ENCODE measurements around the gene CCDC87.

CCDC87 gene

DNA sequence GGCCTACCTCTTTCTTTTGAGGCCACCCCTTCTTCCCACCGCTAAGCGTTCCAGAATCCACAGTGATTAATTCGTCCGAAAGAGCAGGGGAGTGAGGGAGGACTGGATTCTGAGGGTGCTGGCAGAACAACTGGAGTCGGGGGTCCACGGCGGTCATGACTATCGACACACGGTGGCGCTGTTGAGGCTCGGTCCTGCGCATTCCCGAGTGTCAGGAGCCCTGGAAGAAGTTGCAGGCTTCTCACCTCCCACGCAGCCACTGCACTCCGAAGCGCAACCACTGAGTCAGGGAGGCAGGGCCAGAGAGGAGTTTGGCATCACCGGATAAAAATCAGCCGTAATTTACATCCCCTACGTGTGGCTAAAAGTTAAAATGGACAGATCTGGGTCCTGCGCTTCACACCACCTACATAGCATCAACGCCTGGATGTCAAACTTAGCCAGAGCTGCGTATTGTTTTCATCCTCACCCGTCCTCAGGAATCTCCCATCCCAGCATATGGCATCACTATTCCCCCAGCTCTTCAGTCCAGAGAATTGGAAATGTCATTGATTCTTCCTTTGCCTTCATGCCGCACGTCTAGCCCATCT lies 13.8 kb downstream of the CCDC87 start:
- Mint-ChIP-seq H3K36me3 (ENCODE audit: low read depth) (no peaks in the 10 kb centered on the region), H3K27me3 (ENCODE audit: low read depth) (peaks cover 14% of the 10 kb centered on the region), H3K9me3 (peaks cover 12% of the 10 kb centered on the region), H3K27ac (no peak overlapping the region), H3K4me1 (ENCODE audit: low read depth) (peaks cover 9% of the 10 kb centered on the region), H3K4me3 (no peak overlapping the region)

- no peaks in the 10 kb centered on the region for H3K36me3 Mint-ChIP-seq (ENCODE audit: low read depth)
Observed at GRCh38 chr11:66570850-66571180, 22.0 kb downstream of the CCDC87 start.

GRCh38 chr11:66570079-66570849 lies 22.6 kb downstream of the CCDC87 start:
- peaks cover 39% of the 10 kb centered on the region for H3K27me3 Mint-ChIP-seq (ENCODE audit: low read depth)
- no peaks in the 10 kb centered on the region for H3K9me3 Mint-ChIP-seq
- H3K4me3 Mint-ChIP-seq: no peak overlapping the region
- H3K27ac Mint-ChIP-seq: no peak overlapping the region
- H3K4me1 Mint-ChIP-seq (ENCODE audit: low read depth): peaks cover 3% of the 10 kb centered on the region
- no peaks in the 10 kb centered on the region for H3K36me3 Mint-ChIP-seq (ENCODE audit: low read depth)

More at GRCh38 chr11:66570850-66571180, 22.0 kb downstream of the CCDC87 start:
- peaks cover 3% of the 10 kb centered on the region for H3K4me1 Mint-ChIP-seq (ENCODE audit: low read depth)
- H3K9me3 Mint-ChIP-seq: no peaks in the 10 kb centered on the region
- H3K27me3 Mint-ChIP-seq (ENCODE audit: low read depth): peaks cover 39% of the 10 kb centered on the region
- no peak overlapping the region for H3K27ac Mint-ChIP-seq
- H3K4me3 Mint-ChIP-seq: no peak overlapping the region

DNA sequence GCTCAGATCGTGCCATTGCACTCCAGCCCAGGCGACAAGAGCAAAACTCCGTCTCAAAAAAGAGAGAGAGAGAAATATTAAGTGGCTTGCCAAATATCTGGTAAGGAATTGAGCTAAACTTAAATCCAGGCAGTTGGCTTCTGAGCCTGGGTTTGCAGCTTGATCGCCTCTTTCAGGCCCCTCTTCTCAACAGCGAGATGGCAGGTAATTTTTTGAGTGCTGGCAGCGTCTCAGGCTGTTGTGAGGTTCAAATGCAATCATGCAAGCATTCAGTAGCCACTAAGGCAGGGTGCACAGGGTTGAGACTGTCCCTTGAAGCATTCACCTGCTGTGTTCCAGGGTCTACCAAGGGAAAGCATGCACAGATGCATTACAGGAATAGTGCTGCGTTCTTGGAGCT lies 23.8 kb downstream of the CCDC87 start:
- Mint-ChIP-seq H3K27ac (no peak overlapping the region), H3K9me3 (no peaks in the 10 kb centered on the region), H3K4me1 (ENCODE audit: low read depth) (peaks cover 3% of the 10 kb centered on the region), H3K36me3 (ENCODE audit: low read depth) (no peaks in the 10 kb centered on the region), H3K27me3 (ENCODE audit: low read depth) (peaks cover 32% of the 10 kb centered on the region), H3K4me3 (no peak overlapping the region)

DNA sequence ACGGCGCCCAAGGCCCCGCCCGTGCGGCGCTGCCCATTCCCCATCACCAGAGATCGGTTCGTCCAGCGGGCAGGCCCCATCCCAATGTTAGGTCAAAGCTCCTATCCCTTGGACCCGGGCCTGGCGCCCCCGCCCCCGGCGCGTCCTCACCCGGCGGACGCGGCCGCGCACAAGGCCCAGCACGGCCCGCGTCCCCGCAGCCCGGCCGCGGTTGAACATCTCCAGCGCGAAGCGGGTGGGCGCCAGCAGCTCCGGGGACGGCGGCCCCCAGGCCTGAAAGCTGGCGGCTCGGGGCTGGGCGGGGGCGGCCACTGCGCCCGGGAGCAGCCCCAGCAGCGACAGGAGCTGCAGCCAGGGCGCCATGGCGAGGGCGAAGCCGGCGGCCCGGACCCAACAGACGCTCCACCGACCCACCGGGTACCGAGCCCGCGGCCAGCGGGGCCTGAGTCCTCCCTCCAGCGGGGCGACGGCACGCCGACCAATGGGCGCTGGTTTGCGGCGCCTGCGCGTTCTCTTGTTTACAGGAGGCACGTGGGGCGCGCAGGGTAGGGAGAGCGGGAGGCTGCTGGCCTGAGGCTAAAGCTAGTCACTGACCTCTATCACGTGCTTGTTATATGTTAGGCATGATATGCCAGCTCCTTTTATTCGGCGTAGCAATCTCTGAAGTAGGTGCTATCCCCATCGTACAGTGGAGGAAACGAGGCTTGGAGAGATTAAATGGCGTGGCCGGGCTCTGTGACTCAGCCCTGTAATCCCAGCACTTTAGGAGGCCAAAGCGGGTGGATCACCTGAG lies 24.5 kb downstream of the CCDC87 start, which contains the start of gene CTSF:
Gene CTSF, minus strand, starts transcription at position 483 of the 793 bp plus-strand sequence. Its CDS starts 120 bp downstream, at position 363.
- H3K9me3 Mint-ChIP-seq: no peaks in the 10 kb centered on the region
- peaks cover 26% of the 10 kb centered on the region for H3K27me3 Mint-ChIP-seq (ENCODE audit: low read depth)
- peak within 1 kb of the TSS; percentile 56 for H3K4me3 Mint-ChIP-seq
- H3K27ac Mint-ChIP-seq: no peak within 1 kb of the TSS
- H3K4me1 Mint-ChIP-seq (ENCODE audit: low read depth): peaks cover 3% of the 10 kb centered on the region
- no peaks in the 10 kb centered on the region for H3K36me3 Mint-ChIP-seq (ENCODE audit: low read depth)

- no peaks in the 10 kb centered on the region for H3K36me3 Mint-ChIP-seq (ENCODE audit: low read depth)
- H3K27ac Mint-ChIP-seq: no peak overlapping the region
Observed at GRCh38 chr11:66567787-66568123, 25.1 kb downstream of the CCDC87 start.

DNA sequence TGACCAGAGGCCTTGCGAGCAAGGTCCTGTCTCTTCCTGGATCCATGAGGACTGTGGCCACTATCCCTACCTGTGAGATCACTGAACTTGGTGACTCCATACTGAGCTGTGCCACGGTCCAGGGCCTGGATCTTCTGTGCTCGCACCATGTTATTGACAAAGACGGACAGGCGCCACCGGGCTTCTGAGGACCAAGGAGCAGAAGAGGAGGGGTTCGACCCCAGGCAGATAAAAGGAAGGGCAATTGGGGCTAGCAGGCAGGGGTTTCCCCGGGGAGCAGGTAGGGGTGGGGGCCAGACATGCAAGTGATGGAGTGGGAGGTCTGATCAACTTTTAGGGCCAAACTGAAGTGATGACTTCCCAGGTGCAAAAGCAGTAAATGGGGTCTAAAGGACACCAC lies 26.6 kb downstream of the CCDC87 start:
- H3K4me3 Mint-ChIP-seq: peak overlapping the region; percentile 12
- H3K27ac Mint-ChIP-seq: no peak overlapping the region
- peaks cover 3% of the 10 kb centered on the region for H3K4me1 Mint-ChIP-seq (ENCODE audit: low read depth)
- H3K36me3 Mint-ChIP-seq (ENCODE audit: low read depth): no peaks in the 10 kb centered on the region
- no peaks in the 10 kb centered on the region for H3K9me3 Mint-ChIP-seq
- peaks cover 26% of the 10 kb centered on the region for H3K27me3 Mint-ChIP-seq (ENCODE audit: low read depth)

More at GRCh38 chr11:66567787-66568123, 25.1 kb downstream of the CCDC87 start:
- Mint-ChIP-seq H3K9me3 (no peaks in the 10 kb centered on the region), H3K4me1 (ENCODE audit: low read depth) (peaks cover 3% of the 10 kb centered on the region), H3K27me3 (ENCODE audit: low read depth) (peaks cover 26% of the 10 kb centered on the region), H3K4me3 (peak overlapping the region; percentile 53)

DNA sequence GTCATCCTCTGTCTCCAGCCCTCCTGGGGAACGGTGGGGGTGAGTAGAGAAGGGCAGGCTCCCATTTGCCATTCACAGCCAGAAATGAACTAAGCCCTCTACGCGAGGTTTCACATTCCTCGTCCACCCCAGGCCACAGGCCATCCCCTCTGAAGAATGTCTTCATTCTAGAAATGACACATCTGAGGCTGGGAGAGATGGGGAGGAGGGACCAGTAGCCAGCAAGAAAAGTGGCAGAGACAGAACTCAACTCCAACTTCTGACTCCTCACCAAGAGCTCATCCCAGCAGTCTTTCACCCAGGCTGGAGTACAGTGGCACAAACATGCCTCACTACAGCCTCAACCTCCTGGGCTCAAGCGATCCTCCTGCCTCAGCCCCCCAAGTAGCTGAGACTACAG lies 27.9 kb downstream of the CCDC87 start:
- no peak overlapping the region for H3K27ac Mint-ChIP-seq
- H3K27me3 Mint-ChIP-seq (ENCODE audit: low read depth): peaks cover 21% of the 10 kb centered on the region
- H3K4me1 Mint-ChIP-seq (ENCODE audit: low read depth): peaks cover 3% of the 10 kb centered on the region
- H3K4me3 Mint-ChIP-seq: no peak overlapping the region
- H3K36me3 Mint-ChIP-seq (ENCODE audit: low read depth): no peaks in the 10 kb centered on the region
- no peaks in the 10 kb centered on the region for H3K9me3 Mint-ChIP-seq

DNA sequence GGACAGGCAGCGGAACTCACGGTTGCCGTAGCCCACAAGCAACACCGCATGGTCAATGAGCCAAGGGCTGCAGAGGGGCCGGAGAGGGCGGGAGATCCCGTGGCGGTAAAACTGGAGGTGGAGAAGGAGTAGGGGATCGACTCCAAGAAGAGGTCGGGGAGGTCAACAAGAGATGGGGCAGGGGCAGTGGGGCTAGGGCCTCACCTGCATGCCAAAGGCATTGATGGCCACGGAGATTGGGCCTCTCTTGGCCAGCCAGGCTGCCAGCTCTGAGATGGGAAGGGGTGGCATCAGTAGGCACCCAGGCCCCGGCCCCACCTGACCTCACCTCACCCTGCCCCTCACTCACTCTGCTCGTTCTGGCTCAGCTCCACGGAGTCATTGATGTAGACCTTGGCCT lies 28.3 kb downstream of the CCDC87 start:
- Mint-ChIP-seq H3K4me1 (ENCODE audit: low read depth) (peaks cover 3% of the 10 kb centered on the region), H3K27ac (no peak overlapping the region), H3K36me3 (ENCODE audit: low read depth) (no peaks in the 10 kb centered on the region), H3K27me3 (ENCODE audit: low read depth) (peaks cover 19% of the 10 kb centered on the region), H3K9me3 (no peaks in the 10 kb centered on the region), H3K4me3 (no peak overlapping the region)

DNA sequence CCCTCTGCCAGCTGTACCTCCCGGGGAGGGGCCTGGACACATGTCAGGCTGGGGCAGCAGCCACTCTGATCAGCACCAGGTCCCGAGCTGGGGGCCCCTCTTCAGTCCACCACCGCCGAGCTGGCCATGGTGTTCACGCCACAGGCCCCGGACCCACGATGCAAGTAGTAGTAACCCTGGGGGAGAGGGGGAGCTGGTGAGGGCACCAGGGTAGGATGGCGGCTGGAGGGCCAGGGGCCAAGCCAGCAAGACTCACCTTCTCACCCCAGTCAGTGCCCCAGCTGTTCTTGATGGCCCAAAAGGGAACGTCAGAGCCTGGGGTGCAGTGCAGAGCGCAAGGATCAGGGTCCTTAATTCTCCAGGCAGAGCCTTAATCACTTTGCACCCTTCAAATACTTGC lies 29.0 kb downstream of the CCDC87 start:
- Mint-ChIP-seq H3K4me1 (ENCODE audit: low read depth) (peaks cover 3% of the 10 kb centered on the region), H3K27ac (no peak overlapping the region), H3K36me3 (ENCODE audit: low read depth) (no peaks in the 10 kb centered on the region), H3K27me3 (ENCODE audit: low read depth) (peaks cover 17% of the 10 kb centered on the region), H3K9me3 (no peaks in the 10 kb centered on the region), H3K4me3 (no peak overlapping the region)

DNA sequence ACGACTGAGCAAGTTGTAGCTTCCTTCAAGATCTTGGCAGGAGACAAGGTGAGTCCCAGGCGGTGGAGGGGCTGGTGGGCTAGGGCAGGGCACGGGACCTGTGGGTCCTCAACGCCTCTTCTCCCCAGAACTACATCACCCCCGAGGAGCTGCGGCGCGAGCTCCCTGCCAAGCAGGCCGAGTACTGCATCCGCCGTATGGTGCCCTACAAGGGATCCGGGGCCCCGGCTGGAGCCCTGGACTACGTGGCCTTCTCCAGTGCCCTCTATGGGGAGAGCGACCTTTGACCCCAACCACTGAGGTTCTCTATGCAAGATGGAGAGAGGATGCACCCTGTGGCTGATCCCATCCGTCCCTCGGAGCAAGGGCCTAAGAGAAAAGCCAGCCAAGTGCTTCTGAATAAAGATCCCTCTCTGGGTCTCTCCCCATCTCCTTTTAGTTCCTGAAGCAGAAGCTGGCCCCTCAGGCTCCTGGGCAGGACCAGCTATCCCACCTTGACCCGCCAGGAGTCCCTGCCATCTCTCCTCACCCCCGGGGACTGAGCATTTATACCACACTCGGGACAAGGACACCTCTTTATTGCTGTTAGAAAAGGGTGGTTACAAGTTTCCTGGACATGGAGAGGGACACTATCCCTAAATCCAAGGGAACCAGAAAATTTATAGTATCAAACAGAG lies 29.8 kb downstream of the CCDC87 start:
- Mint-ChIP-seq H3K36me3 (ENCODE audit: low read depth) (no peaks in the 10 kb centered on the region), H3K4me1 (ENCODE audit: low read depth) (no peaks in the 10 kb centered on the region), H3K27me3 (ENCODE audit: low read depth) (peaks cover 20% of the 10 kb centered on the region), H3K27ac (no peak overlapping the region), H3K9me3 (no peaks in the 10 kb centered on the region), H3K4me3 (no peak overlapping the region)

DNA sequence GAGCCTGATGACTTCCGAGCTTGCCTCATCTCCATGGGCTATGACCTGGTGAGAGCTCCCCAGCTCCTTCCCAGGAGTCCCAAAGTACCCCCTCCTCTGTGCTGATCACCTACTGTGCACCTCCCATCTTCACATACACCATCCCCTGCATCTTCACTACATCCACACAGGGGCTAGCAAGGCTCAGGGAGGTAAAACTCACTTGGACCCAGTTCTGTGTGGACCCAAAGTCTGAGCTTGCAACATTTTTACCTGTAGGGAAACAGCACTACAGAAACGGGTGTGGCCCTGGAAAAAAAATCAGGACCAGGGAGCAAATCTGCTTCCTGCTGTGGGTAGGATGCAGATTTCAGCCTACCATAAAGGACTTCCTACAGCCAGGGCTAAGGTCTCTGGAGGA lies 30.6 kb downstream of the CCDC87 start:
- Mint-ChIP-seq H3K27me3 (ENCODE audit: low read depth) (peaks cover 15% of the 10 kb centered on the region), H3K4me1 (ENCODE audit: low read depth) (no peaks in the 10 kb centered on the region), H3K4me3 (no peak overlapping the region), H3K36me3 (ENCODE audit: low read depth) (no peaks in the 10 kb centered on the region), H3K9me3 (no peaks in the 10 kb centered on the region), H3K27ac (no peak overlapping the region)

- Mint-ChIP-seq H3K27me3 (ENCODE audit: low read depth) (peaks cover 11% of the 10 kb centered on the region), H3K27ac (no peak overlapping the region), H3K36me3 (ENCODE audit: low read depth) (no peaks in the 10 kb centered on the region), H3K4me1 (ENCODE audit: low read depth) (no peaks in the 10 kb centered on the region), H3K4me3 (no peak overlapping the region), H3K9me3 (no peaks in the 10 kb centered on the region)
Observed at GRCh38 chr11:66561975-66562248, 31.0 kb downstream of the CCDC87 start.

GRCh38 chr11:66561178-66561974 lies 31.5 kb downstream of the CCDC87 start:
- Mint-ChIP-seq H3K27me3 (ENCODE audit: low read depth) (peaks cover 8% of the 10 kb centered on the region), H3K27ac (no peak overlapping the region), H3K9me3 (no peaks in the 10 kb centered on the region), H3K4me3 (no peak overlapping the region), H3K36me3 (ENCODE audit: low read depth) (no peaks in the 10 kb centered on the region), H3K4me1 (ENCODE audit: low read depth) (no peaks in the 10 kb centered on the region)
